Activated T-cell treated with anti-CD3 and anti-CD28 coated beads, Interleukin-2, amount 50 U/mL, for 72 hours (primary cell): ENCODE measurements around the gene CRYL1. TPM values are rescaled to one million over a fixed set of nuclear protein-coding genes. Genes with fewer than 3 reads are reported as not detected.
A peak's percentile ranks its signal among the peaks of the same experiment; 100 is the strongest.

ENCODE experiments used
- ATAC-seq, 2 donors: fragments of 150-1000 bp; cut with Tn5 transposase; replicated peaks in 1 of 2; 2 replicates each; pipeline ENCODE4 v1.10.0; 2021; ENCODE audit warnings: moderate library complexity in 2 of 2, mild to moderate bottlenecking in 1 of 2
- DNase-seq, 2 donors: peaks; one replicate each; pipeline ENCODE4 v3.0.0; 2021 to 2022; ENCODE audit warnings: mixed read lengths in 1 of 2
- H3K27ac Mint-ChIP-seq: one replicate; pipeline ENCODE4 v1.8.0; 2022; ENCODE audit warnings: mild to moderate bottlenecking, moderate library complexity, mixed read lengths
- H3K27me3 Mint-ChIP-seq: one replicate; pipeline ENCODE4 v1.8.0; 2022; ENCODE audit warnings: low read depth, mixed read lengths
- H3K36me3 Mint-ChIP-seq, 2 donors: one replicate each; pipeline ENCODE4 v1.8.0; 2022; ENCODE audit warnings: mixed read lengths in 2 of 2, mild to moderate bottlenecking in 1 of 2; ENCODE audit not compliant: insufficient read depth in 2 of 2
- H3K4me1 Mint-ChIP-seq: one replicate; pipeline ENCODE4 v1.8.0; 2022; ENCODE audit warnings: low read depth, mixed read lengths
- H3K4me3 Mint-ChIP-seq, 2 donors: one replicate each; pipeline ENCODE4 v1.8.0; 2022; ENCODE audit warnings: mild to moderate bottlenecking in 2 of 2, mixed read lengths in 2 of 2, moderate library complexity in 2 of 2
- H3K9me3 Mint-ChIP-seq, 2 donors: one replicate each; pipeline ENCODE4 v1.8.0; 2022; ENCODE audit warnings: mixed read lengths in 2 of 2
- total RNA-seq, 2 donors: library from RNA; stranded (reverse); gene quantifications; one replicate each; pipeline ENCODE4 v1.2.3, GENCODE V29; 2022

CRYL1 gene
- 10 to 100 TPM; 15.7 to 16.7 TPM for total RNA-seq

- peaks cover 34% of the 10 kb centered on the region for H3K4me1 Mint-ChIP-seq
- peak within 1 kb of the TSS; percentile 85 to 92 for H3K4me3 Mint-ChIP-seq
- H3K9me3 Mint-ChIP-seq = no peaks in the 10 kb centered on the region
- peak; percentile 92 for ATAC-seq
- no peaks in the 10 kb centered on the region for H3K27me3 Mint-ChIP-seq
- H3K36me3 Mint-ChIP-seq = peaks cover 0 to 3% of the 10 kb centered on the region in 2 donors
- DNase-seq = peak; percentile 75 to 84
- peak within 1 kb of the TSS; percentile 29 for H3K27ac Mint-ChIP-seq
Observed at GRCh38 chr13:20525601-20526544, at the start of gene CRYL1. Gene CRYL1, minus strand, starts transcription at chr13:20525857. Its CDS starts 63 bp downstream, at chr13:20525794.

DNA sequence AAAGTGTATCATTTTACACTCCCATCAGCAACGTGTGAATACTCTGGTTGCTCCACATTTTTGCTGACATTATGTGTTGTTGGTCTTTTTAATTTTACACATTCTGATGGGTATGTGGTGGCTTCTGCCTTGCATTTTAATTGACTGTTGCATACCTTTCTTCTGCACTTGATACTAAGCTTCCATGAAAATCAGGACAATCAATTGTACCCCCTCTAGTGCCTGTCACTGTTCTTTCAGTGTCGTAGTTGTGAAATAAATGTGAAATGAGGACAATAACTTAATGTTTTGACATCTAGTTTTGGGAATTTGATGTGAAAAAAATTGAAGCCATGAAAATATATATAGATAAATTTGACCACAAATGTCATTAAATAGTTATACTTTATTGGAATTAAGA lies 48.0 kb upstream of the CRYL1 start:
- Mint-ChIP-seq H3K4me1 (no peaks in the 10 kb centered on the region), H3K4me3 (no peak overlapping the region), H3K9me3 (peaks cover 0 to 6% of the 10 kb centered on the region in 2 donors), H3K36me3 (peaks cover 5 to 13% of the 10 kb centered on the region in 2 donors), H3K27me3 (no peaks in the 10 kb centered on the region), H3K27ac (no peak overlapping the region)
- ATAC-seq (no peak), DNase-seq (no peak)

DNA sequence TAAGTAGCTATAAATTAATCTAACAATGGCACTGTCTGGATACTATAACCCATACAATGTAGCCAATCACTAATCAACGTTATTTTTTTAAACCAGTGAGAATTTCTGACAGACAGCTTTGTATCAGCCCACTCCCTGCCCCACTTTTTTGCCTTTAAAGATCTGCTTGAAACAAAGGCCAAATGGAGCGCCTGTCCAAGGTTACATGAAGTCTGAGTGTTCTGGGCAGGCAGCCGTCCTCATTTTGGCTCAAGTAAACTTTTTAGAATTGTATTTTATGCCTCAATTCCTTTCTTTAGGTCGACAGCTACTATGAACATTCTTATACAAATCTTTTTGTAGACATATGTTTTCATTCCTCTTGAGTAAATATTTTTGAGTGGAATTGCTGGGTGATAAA lies 47.5 kb upstream of the CRYL1 start:
- no peak for ATAC-seq
- DNase-seq = no peak
- no peaks in the 10 kb centered on the region for H3K27me3 Mint-ChIP-seq
- no peak overlapping the region for H3K4me3 Mint-ChIP-seq
- peaks cover 3 to 11% of the 10 kb centered on the region in 2 donors for H3K36me3 Mint-ChIP-seq
- H3K4me1 Mint-ChIP-seq = peaks cover 2% of the 10 kb centered on the region
- no peak overlapping the region for H3K27ac Mint-ChIP-seq
- H3K9me3 Mint-ChIP-seq = peaks cover 0 to 4% of the 10 kb centered on the region in 2 donors

DNA sequence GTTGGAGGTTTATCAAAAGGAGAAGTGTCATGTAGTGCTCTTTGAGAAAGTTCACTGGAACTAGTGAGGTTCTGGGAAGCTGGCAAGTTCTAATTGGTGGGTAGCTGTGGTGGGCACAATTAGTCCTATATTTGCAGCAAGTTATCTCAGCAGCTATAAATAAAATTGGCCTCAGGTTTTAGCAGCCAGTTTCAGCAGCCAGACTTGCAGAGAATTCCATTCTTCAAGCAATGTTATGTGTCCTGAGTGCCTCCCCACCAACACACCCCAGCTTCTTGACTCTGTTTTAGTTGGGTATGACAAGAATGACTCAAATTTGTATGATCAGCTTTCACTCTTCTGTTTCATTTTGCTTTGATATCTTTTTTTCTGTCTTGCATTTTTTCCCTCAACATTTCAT lies 46.0 kb upstream of the CRYL1 start:
- DNase-seq (no peak), ATAC-seq (no peak)
- Mint-ChIP-seq H3K4me3 (no peak overlapping the region), H3K27me3 (no peaks in the 10 kb centered on the region), H3K36me3 (peaks cover 2 to 5% of the 10 kb centered on the region in 2 donors), H3K9me3 (peaks cover 0 to 2% of the 10 kb centered on the region in 2 donors), H3K27ac (peak overlapping the region; percentile 41), H3K4me1 (peaks cover 11% of the 10 kb centered on the region)

DNA sequence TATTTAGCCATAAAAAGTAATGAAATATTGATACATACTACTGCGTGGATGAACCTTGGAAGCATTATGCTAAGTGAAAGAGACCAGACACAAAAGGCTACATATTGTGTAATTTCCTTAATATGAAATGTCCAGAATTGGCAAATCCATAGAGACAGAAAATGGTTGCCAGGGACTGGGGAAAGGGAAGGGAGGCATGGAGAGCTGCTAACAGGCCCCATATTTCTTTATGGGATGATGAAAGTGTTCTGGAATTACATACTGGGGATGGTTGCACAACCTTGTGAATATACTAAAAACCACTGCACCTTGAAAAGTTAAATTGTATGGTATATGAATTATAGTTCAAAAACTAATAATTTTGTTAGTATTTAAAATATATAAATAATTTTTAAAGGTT lies 44.9 kb upstream of the CRYL1 start:
- DNase-seq (no peak), ATAC-seq (no peak)
- Mint-ChIP-seq H3K36me3 (peaks cover 3% of the 10 kb centered on the region in 2 donors), H3K4me3 (no peak overlapping the region), H3K27me3 (no peaks in the 10 kb centered on the region), H3K9me3 (peaks cover 0 to 2% of the 10 kb centered on the region in 2 donors), H3K27ac (no peak overlapping the region), H3K4me1 (peaks cover 17% of the 10 kb centered on the region)

GRCh38 chr13:20567881-20568528 lies 42.3 kb upstream of the CRYL1 start:
- Mint-ChIP-seq H3K9me3 (peaks cover 7 to 10% of the 10 kb centered on the region in 2 donors), H3K4me3 (peak overlapping the region; percentile 92 to 98), H3K27me3 (no peaks in the 10 kb centered on the region), H3K36me3 (peaks cover 8 to 13% of the 10 kb centered on the region in 2 donors), H3K4me1 (peaks cover 27% of the 10 kb centered on the region), H3K27ac (peak overlapping the region; percentile 97)
- no peak for ATAC-seq
- no peak for DNase-seq

- peaks cover 27% of the 10 kb centered on the region for H3K4me1 Mint-ChIP-seq
- peak; percentile 86 to 87 for ATAC-seq
- H3K4me3 Mint-ChIP-seq = peak within 1 kb of the TSS; percentile 92 to 98
Observed at GRCh38 chr13:20566898-20567874, 41.5 kb upstream of the CRYL1 start, which contains the start of gene IFT88. Gene IFT88, plus strand, starts transcription at chr13:20567157. Its CDS starts 7,229 bp downstream, at chr13:20574386.

DNA sequence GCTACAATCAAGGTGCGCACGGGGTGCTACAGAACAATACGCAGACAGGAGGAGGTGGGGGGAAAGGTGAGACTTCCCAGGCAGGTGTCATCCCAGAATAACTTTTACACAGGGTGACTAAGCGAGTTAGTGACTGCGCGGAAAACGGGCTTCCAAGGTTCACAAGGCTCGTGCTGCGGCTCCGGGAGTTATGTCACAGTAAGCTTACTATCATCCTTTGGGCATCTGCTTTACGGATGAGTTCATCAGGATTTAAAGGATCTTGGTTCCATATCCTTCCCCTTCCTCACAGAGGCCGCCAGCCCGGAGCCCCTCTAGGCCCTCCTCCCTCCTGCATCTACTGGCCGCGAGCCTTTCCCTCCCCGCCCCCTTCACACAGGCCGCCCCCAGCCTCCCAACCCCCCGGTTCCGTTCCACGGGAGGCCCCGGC lies 40.8 kb upstream of the CRYL1 start:
- H3K9me3 Mint-ChIP-seq = peaks cover 7 to 10% of the 10 kb centered on the region in 2 donors
- peaks cover 8 to 13% of the 10 kb centered on the region in 2 donors for H3K36me3 Mint-ChIP-seq
- H3K27me3 Mint-ChIP-seq = no peaks in the 10 kb centered on the region
- peak overlapping the region; percentile 94 for H3K27ac Mint-ChIP-seq
- DNase-seq (no peak), ATAC-seq (no peak)
- H3K4me1 Mint-ChIP-seq = peaks cover 27% of the 10 kb centered on the region
- peak overlapping the region; percentile 92 to 98 for H3K4me3 Mint-ChIP-seq

More at GRCh38 chr13:20566898-20567874, 41.5 kb upstream of the CRYL1 start, which contains the start of gene IFT88:
- no peaks in the 10 kb centered on the region for H3K27me3 Mint-ChIP-seq
- DNase-seq = peak; percentile 84 to 88
- H3K27ac Mint-ChIP-seq = peak within 1 kb of the TSS; percentile 97
- peaks cover 8 to 13% of the 10 kb centered on the region in 2 donors for H3K36me3 Mint-ChIP-seq
- peaks cover 7 to 10% of the 10 kb centered on the region in 2 donors for H3K9me3 Mint-ChIP-seq

DNA sequence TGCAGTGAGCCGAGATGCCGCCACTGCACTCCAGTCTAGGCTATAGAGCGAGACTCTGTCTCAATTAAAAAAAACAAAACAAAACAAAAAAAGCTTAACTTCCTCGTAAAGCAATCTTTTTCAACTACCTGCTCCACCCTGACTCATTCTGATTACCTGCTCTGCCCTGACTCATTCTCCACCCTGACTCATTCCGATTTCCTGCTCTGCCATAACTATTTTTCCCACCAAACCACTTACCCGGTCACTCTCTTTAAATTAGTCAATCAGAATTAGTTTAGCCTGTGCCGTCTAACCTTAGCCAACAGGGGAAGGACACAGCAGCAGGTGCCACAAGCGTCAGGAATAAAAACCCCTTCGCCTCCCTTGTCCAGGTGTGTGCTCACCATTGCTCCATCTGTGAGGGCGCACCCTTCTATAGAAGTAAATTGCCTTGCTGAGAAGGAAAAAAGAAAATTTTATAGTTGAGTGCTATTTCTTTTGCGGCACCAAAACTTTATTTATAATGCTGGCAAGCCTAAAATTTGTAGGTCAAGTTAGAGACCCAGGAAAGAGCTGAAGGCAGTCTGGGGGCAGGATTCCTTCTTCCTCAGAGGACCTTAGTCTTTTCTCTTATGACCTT lies 39.6 kb upstream of the CRYL1 start:
- Mint-ChIP-seq H3K4me3 (peak overlapping the region; percentile 31 to 92), H3K27ac (peak overlapping the region; percentile 32), H3K36me3 (peaks cover 8 to 13% of the 10 kb centered on the region in 2 donors), H3K4me1 (peaks cover 27% of the 10 kb centered on the region), H3K9me3 (peaks cover 7 to 10% of the 10 kb centered on the region in 2 donors), H3K27me3 (no peaks in the 10 kb centered on the region)
- DNase-seq (peak; percentile 12 to 16), ATAC-seq (no peak)

GRCh38 chr13:20561741-20562140 lies 36.1 kb upstream of the CRYL1 start:
- no peak for DNase-seq
- Mint-ChIP-seq H3K4me3 (no peak overlapping the region), H3K4me1 (peaks cover 16% of the 10 kb centered on the region), H3K27ac (no peak overlapping the region), H3K27me3 (no peaks in the 10 kb centered on the region), H3K36me3 (peaks cover 7 to 13% of the 10 kb centered on the region in 2 donors), H3K9me3 (peaks cover 7 to 10% of the 10 kb centered on the region in 2 donors)
- ATAC-seq = no peak

DNA sequence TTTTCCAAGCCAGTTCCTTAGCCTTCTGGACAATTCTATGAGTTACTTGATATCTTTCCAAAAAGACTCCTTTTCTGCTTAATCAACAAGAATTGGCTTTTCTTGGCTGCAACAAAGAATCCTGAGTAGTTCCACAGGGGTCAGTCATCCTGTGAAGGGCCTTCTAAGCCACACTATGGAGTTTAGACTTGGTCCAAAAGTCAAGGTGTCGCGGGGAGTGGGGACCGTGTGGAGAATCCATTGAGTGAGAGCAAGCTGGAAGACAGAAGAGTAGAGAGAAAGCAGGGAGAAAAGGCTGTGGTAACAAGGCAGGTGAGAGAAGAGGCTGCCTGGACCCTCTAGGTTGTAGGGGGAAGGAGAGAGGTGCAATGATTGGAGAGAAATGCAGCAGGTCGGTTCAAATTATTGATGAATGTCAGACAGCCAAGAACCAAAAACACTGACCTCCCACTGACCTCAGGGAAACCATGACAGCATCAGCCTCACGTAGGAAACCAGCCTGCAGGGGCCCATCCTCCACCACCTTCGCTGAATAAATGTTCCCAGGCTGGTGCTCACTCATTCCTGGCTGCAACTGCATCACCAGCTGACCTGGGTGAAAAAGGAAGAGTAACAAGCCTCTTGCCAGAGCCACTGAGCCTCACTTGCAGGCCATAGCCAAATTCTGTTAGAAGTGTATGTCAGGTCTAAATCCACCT lies 34.2 kb upstream of the CRYL1 start:
- ATAC-seq (peak in 1 of 2 donors; percentile 55), DNase-seq (peak in 1 of 2 donors; percentile 13)
- peaks cover 4 to 5% of the 10 kb centered on the region in 2 donors for H3K9me3 Mint-ChIP-seq

More for the DNA sequence above, 34.2 kb upstream of the CRYL1 start:
- Mint-ChIP-seq H3K27ac (no peak overlapping the region), H3K27me3 (no peaks in the 10 kb centered on the region), H3K4me3 (no peak overlapping the region), H3K4me1 (peaks cover 4% of the 10 kb centered on the region), H3K36me3 (peaks cover 3 to 5% of the 10 kb centered on the region in 2 donors)
